Smooth muscle cell (in vitro differentiated cells): ENCODE results near the gene CYTIP. TPM values are rescaled to one million over a fixed set of nuclear protein-coding genes. Genes with fewer than 3 reads are reported as not detected.

Source experiments
- DNase-seq: peaks from one replicate; lab custom pipeline; 2025; ENCODE audit not compliant: unreplicated experiment; lab: John Stamatoyannopoulos, UW
- H2AFZ ChIP-seq: fragments of 200-600 bp; sonication (generic); 2 replicates; pipeline ENCODE4 v1.6.0; 2016; ENCODE audit warnings: antibody characterized with exemption, low read depth, mild to moderate bottlenecking
- H3F3A ChIP-seq: fragments of 200-600 bp; sonication (generic); 2 replicates; pipeline ENCODE4 v1.6.0; 2017; ENCODE audit warnings: antibody characterized with exemption, low read depth
- H3K27ac ChIP-seq: fragments of 200-600 bp; sonication (generic); 2 replicates; pipeline ENCODE4 v1.5.1; 2016; ENCODE audit warnings: low read depth, mild to moderate bottlenecking
- H3K27me3 ChIP-seq: fragments of 200-600 bp; sonication (generic); 2 replicates; pipeline ENCODE4 v1.6.1; 2016; ENCODE audit warnings: low read depth, mild to moderate bottlenecking
- H3K36me3 ChIP-seq: fragments of 200-600 bp; sonication (generic); 2 replicates; pipeline ENCODE4 v1.5.1; 2016; ENCODE audit warnings: low read depth
- H3K4me1 ChIP-seq: fragments of 200-600 bp; sonication (generic); 2 replicates; pipeline ENCODE4 v1.5.1; 2016; ENCODE audit warnings: low read depth
- H3K4me2 ChIP-seq: fragments of 200-600 bp; sonication (generic); 2 replicates; pipeline ENCODE4 v1.6.0; 2016; ENCODE audit warnings: mild to moderate bottlenecking
- H3K4me3 ChIP-seq: fragments of 200-600 bp; sonication (generic); 2 replicates; pipeline ENCODE4 v1.5.1; 2016; ENCODE audit warnings: mild to moderate bottlenecking
- H3K79me2 ChIP-seq: fragments of 200-600 bp; sonication (generic); 2 replicates; pipeline ENCODE4 v1.6.0; 2016; ENCODE audit warnings: low read depth, mild to moderate bottlenecking
- H3K9ac ChIP-seq: fragments of 200-600 bp; sonication (generic); 2 replicates; pipeline ENCODE4 v1.6.0; 2016; ENCODE audit warnings: low read depth
- H3K9me3 ChIP-seq: fragments of 200-600 bp; sonication (generic); replicated peaks from 2 replicates; pipeline ENCODE4 v1.5.1; 2016; ENCODE audit warnings: low read depth
- H4K20me1 ChIP-seq: fragments of 200-600 bp; sonication (generic); 2 replicates; pipeline ENCODE4 v1.6.0; 2016; ENCODE audit warnings: low read depth
- WGBS: methylation state at CpG from one replicate; pipeline ENCODE4 v1.1.7; 2016; ENCODE audit warnings: low lambda C conversion rate; 5-methylcytosine and 5-hydroxymethylcytosine counted together
- polyA plus RNA-seq: library from polyadenylated mRNA; unstranded; fragments of >200 nt; fragmentation: Nextera tagmentation; extraction: Ambion mirVana; gene quantifications from 2 replicates; pipeline ENCODE4 v1.2.1, GENCODE V29; 2016
- total RNA-seq: library from RNA; depleted of rRNA; stranded (reverse); fragments of >200 nt; gene quantifications from 2 replicates; pipeline ENCODE4 v1.2.3, GENCODE V29; 2014
- TF ChIP-seq, protein P1 (sequence below): fragments of 200-600 bp; sonication (generic); IDR thresholded peaks from 2 replicates; pipeline ENCODE4 v1.5.1; 2017; ENCODE audit warnings: borderline replicate concordance, mild to moderate bottlenecking, antibody characterized with exemption; ENCODE audit not compliant: insufficient read depth, poor library complexity, severe bottlenecking

CYTIP gene
- total and polyA plus RNA-seq, 2 experiments from 2014 or later = not detected

DNA sequence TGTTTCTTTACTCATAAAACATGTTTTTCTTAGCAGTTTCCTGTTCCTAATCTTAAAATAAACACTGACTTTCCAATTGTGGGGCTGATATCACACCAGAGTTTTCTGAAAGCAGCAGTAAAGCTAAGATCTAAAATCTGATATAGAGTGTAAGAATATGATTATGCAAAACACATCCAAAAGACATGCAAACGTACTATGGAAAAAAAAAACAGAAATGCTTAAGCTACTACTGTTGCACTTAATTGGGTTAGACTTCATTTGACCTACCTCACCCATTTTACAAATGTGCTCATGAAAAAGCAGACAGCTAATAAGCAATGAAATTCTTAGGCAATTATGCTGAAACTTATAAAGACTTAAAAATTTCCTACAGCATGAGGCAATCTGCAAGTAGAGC is 10.5 kb downstream of the CYTIP start:
- Histone ChIP-seq H3F3A (no peaks in the 10 kb centered on the region), H4K20me1 (no peaks in the 10 kb centered on the region), H3K27me3 (peaks cover 3% of the 10 kb centered on the region), H3K27ac (no peak overlapping the region), H3K4me2 (peak overlapping the region; percentile 51), H2AFZ (peak overlapping the region; percentile 73), H3K9ac (no peak overlapping the region), H3K36me3 (no peaks in the 10 kb centered on the region), H3K4me1 (no peaks in the 10 kb centered on the region), H3K79me2 (no peaks in the 10 kb centered on the region), H3K9me3 (no peaks in the 10 kb centered on the region), H3K4me3 (no peak overlapping the region)
- DNase-seq = no peak
- WGBS = 37% methylated on average over 1 of the region's 1 CpG
- TF ChIP-seq, protein P1, sequence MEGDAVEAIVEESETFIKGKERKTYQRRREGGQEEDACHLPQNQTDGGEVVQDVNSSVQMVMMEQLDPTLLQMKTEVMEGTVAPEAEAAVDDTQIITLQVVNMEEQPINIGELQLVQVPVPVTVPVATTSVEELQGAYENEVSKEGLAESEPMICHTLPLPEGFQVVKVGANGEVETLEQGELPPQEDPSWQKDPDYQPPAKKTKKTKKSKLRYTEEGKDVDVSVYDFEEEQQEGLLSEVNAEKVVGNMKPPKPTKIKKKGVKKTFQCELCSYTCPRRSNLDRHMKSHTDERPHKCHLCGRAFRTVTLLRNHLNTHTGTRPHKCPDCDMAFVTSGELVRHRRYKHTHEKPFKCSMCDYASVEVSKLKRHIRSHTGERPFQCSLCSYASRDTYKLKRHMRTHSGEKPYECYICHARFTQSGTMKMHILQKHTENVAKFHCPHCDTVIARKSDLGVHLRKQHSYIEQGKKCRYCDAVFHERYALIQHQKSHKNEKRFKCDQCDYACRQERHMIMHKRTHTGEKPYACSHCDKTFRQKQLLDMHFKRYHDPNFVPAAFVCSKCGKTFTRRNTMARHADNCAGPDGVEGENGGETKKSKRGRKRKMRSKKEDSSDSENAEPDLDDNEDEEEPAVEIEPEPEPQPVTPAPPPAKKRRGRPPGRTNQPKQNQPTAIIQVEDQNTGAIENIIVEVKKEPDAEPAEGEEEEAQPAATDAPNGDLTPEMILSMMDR = no peak

DNA sequence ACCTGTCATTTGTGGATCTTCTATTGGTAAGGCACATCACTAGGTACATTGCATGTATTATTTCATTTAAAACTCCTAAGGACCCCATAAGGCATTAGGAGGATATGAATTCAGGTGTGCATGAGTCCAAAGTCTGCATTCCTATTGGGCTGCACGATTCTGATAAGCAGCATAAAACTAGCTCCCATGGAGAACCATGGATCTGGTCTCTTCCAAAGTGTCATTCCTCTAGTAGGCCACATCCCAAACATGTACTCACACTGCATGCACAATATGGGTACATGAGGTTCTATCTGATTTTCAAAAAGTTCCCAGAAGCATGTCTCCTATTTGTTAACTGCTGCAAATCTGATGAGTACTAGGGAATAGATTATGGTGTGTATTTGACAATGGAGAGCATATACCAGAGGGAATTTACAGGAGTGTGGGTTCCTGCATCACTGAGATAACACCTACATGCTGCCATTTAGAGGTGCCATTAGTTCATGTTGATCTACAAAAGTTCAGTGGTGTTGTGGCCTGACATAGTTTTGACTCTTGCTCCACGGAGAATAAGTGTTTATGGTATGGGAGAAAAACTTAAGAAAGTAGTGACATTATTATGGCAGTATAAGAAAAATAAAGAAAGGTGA is 11.3 kb downstream of the CYTIP start:
- no peak overlapping the region for H3K9ac ChIP-seq
- no peaks in the 10 kb centered on the region for H3K79me2 ChIP-seq
- 81% methylated on average over 2 of the region's 2 CpGs for WGBS
- H3K27ac ChIP-seq = no peak overlapping the region
- H3K4me1 ChIP-seq = no peaks in the 10 kb centered on the region
- H4K20me1 ChIP-seq = no peaks in the 10 kb centered on the region
- TF ChIP-seq, protein P1 = no peak
- H3K36me3 ChIP-seq = no peaks in the 10 kb centered on the region
- H3K4me2 ChIP-seq = peak overlapping the region; percentile 51
- no peak for DNase-seq
- H3K4me3 ChIP-seq = no peak overlapping the region
- H3K9me3 ChIP-seq = no peaks in the 10 kb centered on the region
- H2AFZ ChIP-seq = peak overlapping the region; percentile 73
- no peaks in the 10 kb centered on the region for H3F3A ChIP-seq
- H3K27me3 ChIP-seq = peaks cover 3% of the 10 kb centered on the region

DNA sequence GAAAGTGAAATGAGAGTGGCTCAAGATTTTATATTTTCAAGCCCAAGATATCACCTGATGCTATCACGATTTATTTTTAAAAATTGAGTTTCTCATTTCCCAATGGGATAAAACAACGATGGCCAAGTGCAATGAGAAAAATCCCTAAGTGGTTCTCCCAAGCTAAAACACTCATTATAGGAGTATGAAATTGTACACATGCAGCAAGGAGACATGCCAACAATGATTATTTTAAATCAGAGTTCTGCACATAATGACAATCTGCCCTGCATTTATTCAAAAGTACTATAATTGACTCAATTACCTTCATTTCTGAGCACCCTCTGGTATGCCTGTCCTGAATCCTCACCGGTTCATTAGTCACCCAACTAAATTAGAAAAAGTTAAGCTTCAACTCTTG is 12.7 kb downstream of the CYTIP start:
- no peak overlapping the region for H3K9ac ChIP-seq
- no peaks in the 10 kb centered on the region for H3K4me1 ChIP-seq
- H3K27ac ChIP-seq = no peak overlapping the region
- H2AFZ ChIP-seq = no peak overlapping the region
- no peaks in the 10 kb centered on the region for H3K9me3 ChIP-seq
- no peaks in the 10 kb centered on the region for H4K20me1 ChIP-seq
- H3K79me2 ChIP-seq = no peaks in the 10 kb centered on the region
- H3K27me3 ChIP-seq = peaks cover 3% of the 10 kb centered on the region
- H3K4me2 ChIP-seq = no peak overlapping the region
- TF ChIP-seq, protein P1 = no peak
- no peaks in the 10 kb centered on the region for H3F3A ChIP-seq
- DNase-seq = no peak
- no peaks in the 10 kb centered on the region for H3K36me3 ChIP-seq
- H3K4me3 ChIP-seq = no peak overlapping the region
- WGBS = 88% methylated on average over 3 of the region's 3 CpGs
